CD1c-positive myeloid dendritic cell (primary cell): ENCODE results near the gene ERGIC2.
A peak's percentile ranks its signal among the peaks of the same experiment; 100 is the strongest.
"Not testable (repeated sequence)": the region's sequence is repeated elsewhere in the genome, so short reads cannot be mapped to it uniquely, and the experiment has no call there.

ENCODE experiments used
- DNase-seq: peaks from one replicate; pipeline ENCODE4 v3.0.0-alpha.2; 2016; ENCODE audit errors: extremely low spot score

Gene ERGIC2

GRCh38 chr12:29299633-29300032 lies 81.3 kb downstream of the ERGIC2 start:
- peak; percentile 21 for DNase-seq

- no peak for DNase-seq
Measured at GRCh38 chr12:29291226-29291625, 89.7 kb downstream of the ERGIC2 start.

GRCh38 chr12:29290475-29290874 lies 90.5 kb downstream of the ERGIC2 start:
- DNase-seq = not testable (repeated sequence)

- DNase-seq = no peak
Measured at GRCh38 chr12:29288031-29288430, 92.9 kb downstream of the ERGIC2 start.

- no peak for DNase-seq
Measured at GRCh38 chr12:29287622-29288021, 93.3 kb downstream of the ERGIC2 start.
